ENCODE data around the gene FSIP1.

Gene FSIP1

GRCh38 chr15:39756806-39757522, 25.7 kb downstream of the FSIP1 start:
- no peak for DNase-seq

GRCh38 chr15:39752991-39753390, 29.6 kb downstream of the FSIP1 start:
- no peak for DNase-seq

GRCh38 chr15:39752246-39752645, 30.4 kb downstream of the FSIP1 start:
- DNase-seq: no peak

- no peak for DNase-seq
Observed at GRCh38 chr15:39748276-39748675, 34.4 kb downstream of the FSIP1 start.

- DNase-seq: no peak
Observed at GRCh38 chr15:39747326-39747725, 35.3 kb downstream of the FSIP1 start.

GRCh38 chr15:39746714-39747276, 35.8 kb downstream of the FSIP1 start:
- DNase-seq: no peak

GRCh38 chr15:39746176-39746575, 36.5 kb downstream of the FSIP1 start:
- DNase-seq: no peak

GRCh38 chr15:39745415-39745814, 37.2 kb downstream of the FSIP1 start:
- DNase-seq: no peak

- DNase-seq: no peak
Observed at GRCh38 chr15:39744334-39745103, 38.1 kb downstream of the FSIP1 start.

- no peak for DNase-seq
Observed at GRCh38 chr15:39743611-39744010, 39.0 kb downstream of the FSIP1 start.

- DNase-seq: no peak
Observed at GRCh38 chr15:39741258-39741657, 41.4 kb downstream of the FSIP1 start.

GRCh38 chr15:39738998-39739397, 43.6 kb downstream of the FSIP1 start:
- no peak for DNase-seq

- DNase-seq: no peak
Observed at GRCh38 chr15:39737196-39737550, 45.5 kb downstream of the FSIP1 start.

- DNase-seq: no peak
Observed at GRCh38 chr15:39736412-39737195, 46.0 kb downstream of the FSIP1 start.

GRCh38 chr15:39735120-39735717, 47.4 kb downstream of the FSIP1 start:
- no peak for DNase-seq

- DNase-seq: no peak
Observed at GRCh38 chr15:39731266-39731665, 51.4 kb downstream of the FSIP1 start.

GRCh38 chr15:39730552-39730951, 52.1 kb downstream of the FSIP1 start:
- DNase-seq: no peak

GRCh38 chr15:39729500-39729899, 53.1 kb downstream of the FSIP1 start:
- no peak for DNase-seq

- DNase-seq: no peak
Observed at GRCh38 chr15:39728845-39729244, 53.8 kb downstream of the FSIP1 start.

- no peak for DNase-seq
Observed at GRCh38 chr15:39721893-39722292, 60.7 kb downstream of the FSIP1 start.

- no peak for DNase-seq
Observed at GRCh38 chr15:39720621-39721611, 61.7 kb downstream of the FSIP1 start.

GRCh38 chr15:39720081-39720480, 62.6 kb downstream of the FSIP1 start:
- no peak for DNase-seq
